ENCODE data around the gene SNX9.

DNA sequence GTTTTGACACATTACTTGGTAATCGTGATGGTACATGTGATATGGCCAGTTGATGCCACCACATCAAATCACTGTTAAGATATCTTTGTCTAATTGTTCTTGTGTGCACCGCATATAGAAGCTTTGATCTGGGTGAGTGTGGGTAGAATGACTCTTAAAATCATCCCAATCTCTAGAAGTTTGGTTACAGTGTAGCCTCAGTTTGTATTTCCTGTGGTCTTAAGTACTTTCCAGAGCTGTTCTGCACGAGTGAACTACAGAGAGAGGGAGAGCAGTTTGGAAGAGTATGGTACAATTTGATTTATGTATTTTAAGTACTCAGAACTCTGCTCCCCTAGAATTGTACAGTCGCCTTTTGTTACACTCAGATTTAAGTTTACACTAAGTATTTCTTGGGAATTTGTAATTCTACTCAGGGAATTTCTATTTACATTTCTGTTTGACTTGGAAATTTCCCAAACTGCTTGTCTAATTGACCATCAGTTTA, 37.5 kb downstream of the SNX9 start:
- TF ChIP-seq, protein P1, sequence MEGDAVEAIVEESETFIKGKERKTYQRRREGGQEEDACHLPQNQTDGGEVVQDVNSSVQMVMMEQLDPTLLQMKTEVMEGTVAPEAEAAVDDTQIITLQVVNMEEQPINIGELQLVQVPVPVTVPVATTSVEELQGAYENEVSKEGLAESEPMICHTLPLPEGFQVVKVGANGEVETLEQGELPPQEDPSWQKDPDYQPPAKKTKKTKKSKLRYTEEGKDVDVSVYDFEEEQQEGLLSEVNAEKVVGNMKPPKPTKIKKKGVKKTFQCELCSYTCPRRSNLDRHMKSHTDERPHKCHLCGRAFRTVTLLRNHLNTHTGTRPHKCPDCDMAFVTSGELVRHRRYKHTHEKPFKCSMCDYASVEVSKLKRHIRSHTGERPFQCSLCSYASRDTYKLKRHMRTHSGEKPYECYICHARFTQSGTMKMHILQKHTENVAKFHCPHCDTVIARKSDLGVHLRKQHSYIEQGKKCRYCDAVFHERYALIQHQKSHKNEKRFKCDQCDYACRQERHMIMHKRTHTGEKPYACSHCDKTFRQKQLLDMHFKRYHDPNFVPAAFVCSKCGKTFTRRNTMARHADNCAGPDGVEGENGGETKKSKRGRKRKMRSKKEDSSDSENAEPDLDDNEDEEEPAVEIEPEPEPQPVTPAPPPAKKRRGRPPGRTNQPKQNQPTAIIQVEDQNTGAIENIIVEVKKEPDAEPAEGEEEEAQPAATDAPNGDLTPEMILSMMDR (IDR thresholded peaks at IDR 0.05): no peak
- no peak for TF ChIP-seq POLR2A (IDR thresholded peaks at IDR 0.05)

All from body of pancreas (tissue), 4 donors.